IMR-90 (cell line): ENCODE data around the gene GJA4. TPM values are rescaled to one million over a fixed set of nuclear protein-coding genes. Genes with fewer than 3 reads are reported as not detected.

Experiments used
- ATAC-seq: fragments of 200-7000 bp; cut with Tn5 transposase; 2 replicates; pipeline ENCODE4 v1.9.1; 2020; ENCODE audit warnings: low read depth, mild to moderate bottlenecking, moderate library complexity
- BruUV-seq: library from RNA; stranded (reverse); fragments of 400-500 nt; replicated peaks from 2 replicates; lab custom pipeline; 2021; lab: Mats Ljungman, UMichigan
- CTCF ChIA-PET: fragments of 300-600 bp; formaldehyde crosslinking; extraction: SDS; loops from one replicate; lab custom pipeline; 2021; ENCODE audit warnings: antibody characterized with exemption; lab: Yijun Ruan, JAX
- POLR2A ChIA-PET: fragments of 300-600 bp; sonication (Branson Sonifier 250); formaldehyde crosslinking; loops from one replicate; lab custom pipeline; 2022; ENCODE audit warnings: antibody characterized with exemption; ENCODE audit not compliant: unreplicated experiment; lab: Charles Lee
- DNase-seq: peaks from one replicate; pipeline ENCODE4 v3.0.0; 2013
- H2AFZ ChIP-seq: replicated peaks from 2 replicates; pipeline ENCODE3; 2013; ENCODE audit warnings: low read length, mild to moderate bottlenecking; ENCODE audit not compliant: poor library complexity
- H2AK5ac ChIP-seq: 2 replicates; pipeline ENCODE4 v1.6.1; 2013; ENCODE audit warnings: low read depth, low read length, inconsistent platforms
- H2AK9ac ChIP-seq: replicated peaks from 2 replicates; pipeline ENCODE3; 2013; ENCODE audit warnings: mild to moderate bottlenecking, low read depth, low read length, moderate library complexity; ENCODE audit not compliant: poor library complexity
- H2BK120ac ChIP-seq: 2 replicates; pipeline ENCODE4 v1.6.1; 2013; ENCODE audit warnings: low read depth, low read length, inconsistent platforms
- H2BK15ac ChIP-seq: 3 replicates; pipeline ENCODE4 v1.6.1; 2013; ENCODE audit warnings: low read depth, low read length, inconsistent platforms
- H2BK20ac ChIP-seq: 2 replicates; pipeline ENCODE4 v1.6.1; 2013; ENCODE audit warnings: low read depth, mild to moderate bottlenecking, inconsistent platforms, low read length, moderate library complexity
- H2BK5ac ChIP-seq: 2 replicates; pipeline ENCODE4 v1.6.1; 2013; ENCODE audit warnings: mild to moderate bottlenecking, low read depth, low read length, inconsistent platforms; ENCODE audit not compliant: poor library complexity, severe bottlenecking
- H3K14ac ChIP-seq: replicated peaks from 2 replicates; pipeline ENCODE4 v1.6.1; 2013; ENCODE audit warnings: low read depth, low read length, inconsistent platforms
- H3K18ac ChIP-seq: 2 replicates; pipeline ENCODE4 v1.6.1; 2013; ENCODE audit warnings: low read depth, low read length, control low read depth
- H3K23ac ChIP-seq: 2 replicates; pipeline ENCODE4 v1.6.1; 2013; ENCODE audit warnings: low read depth, low read length, inconsistent platforms
- H3K27ac ChIP-seq: 2 replicates; pipeline ENCODE4 v1.5.1; 2013; ENCODE audit warnings: mild to moderate bottlenecking, control low read depth, low read length; ENCODE audit not compliant: insufficient read depth
- H3K27me3 ChIP-seq: 2 replicates; pipeline ENCODE4 v1.6.1; 2013; ENCODE audit warnings: low read length; ENCODE audit not compliant: control insufficient read depth, insufficient read depth
- H3K36me3 ChIP-seq: 2 replicates; pipeline ENCODE4 v1.6.1; 2013; ENCODE audit warnings: low read length, mixed read lengths; ENCODE audit not compliant: control insufficient read depth, insufficient read depth
- H3K4ac ChIP-seq: 2 replicates; pipeline ENCODE4 v1.6.1; 2013; ENCODE audit warnings: low read depth, low read length, inconsistent platforms
- H3K4me1 ChIP-seq: 2 replicates; pipeline ENCODE4 v1.6.1; 2013; ENCODE audit warnings: low read length, mixed read lengths; ENCODE audit not compliant: control insufficient read depth, insufficient read depth
- H3K4me2 ChIP-seq: 2 replicates; pipeline ENCODE4 v1.6.1; 2013; ENCODE audit warnings: low read depth, mild to moderate bottlenecking, control low read depth, low read length, moderate library complexity
- H3K4me3 ChIP-seq: 2 replicates; pipeline ENCODE4 v1.5.1; 2013; ENCODE audit warnings: low read depth, mild to moderate bottlenecking, control low read depth, low read length, moderate library complexity; ENCODE audit not compliant: insufficient read depth
- H3K56ac ChIP-seq: 2 replicates; pipeline ENCODE4 v1.6.1; 2013; ENCODE audit warnings: low read length, inconsistent platforms; ENCODE audit not compliant: insufficient read depth; ENCODE audit errors: extremely low read depth
- H3K79me1 ChIP-seq, 2 experiments: 2 replicates each; pipeline ENCODE4 v1.6.1; 2013; ENCODE audit warnings: low read length in 2 of 2, inconsistent platforms in 1 of 2, low read depth in 1 of 2
- H3K9ac ChIP-seq: 2 replicates; pipeline ENCODE4 v1.6.1; 2013; ENCODE audit warnings: low read depth, low read length, control low read depth
- H3K9me1 ChIP-seq: 2 replicates; pipeline ENCODE4 v1.6.1; 2013; ENCODE audit warnings: low read length, inconsistent platforms; ENCODE audit not compliant: insufficient read depth
- H3K9me3 ChIP-seq: 2 replicates; pipeline ENCODE4 v1.6.1; 2013; ENCODE audit warnings: low read length; ENCODE audit not compliant: control insufficient read depth, insufficient read depth
- H4K20me1 ChIP-seq: 2 replicates; pipeline ENCODE4 v1.6.1; 2013; ENCODE audit warnings: low read length, inconsistent platforms; ENCODE audit not compliant: insufficient read depth
- H4K5ac ChIP-seq: 2 replicates; pipeline ENCODE4 v1.6.1; 2013; ENCODE audit warnings: mild to moderate bottlenecking, low read depth, low read length, control low read depth
- H4K8ac ChIP-seq, 2 experiments: 2 replicates each; pipeline ENCODE4 v1.6.1; 2013; ENCODE audit warnings: low read depth in 2 of 2, low read length in 2 of 2, control low read depth in 1 of 2, inconsistent platforms in 1 of 2
- H4K91ac ChIP-seq: 2 replicates; pipeline ENCODE4 v1.6.1; 2013; ENCODE audit warnings: low read depth, low read length, inconsistent platforms; ENCODE audit not compliant: insufficient read depth
- BHLHE40 ChIP-seq: fragments of 150-350 bp; IDR thresholded peaks from 2 replicates; pipeline ENCODE4 v1.6.1; 2016; ENCODE audit warnings: mild to moderate bottlenecking, low read depth, low read length
- CEBPB ChIP-seq: IDR thresholded peaks from 2 replicates; pipeline ENCODE4 v1.6.1; 2012; ENCODE audit warnings: low read depth, low read length, improper control_type of control experiment
- CHD1 ChIP-seq: IDR thresholded peaks from 2 replicates; pipeline ENCODE4 v1.6.1; 2012; ENCODE audit warnings: low read depth, low read length, improper control_type of control experiment
- CTCF ChIP-seq: conservative IDR thresholded peaks from 2 replicates; pipeline ENCODE4 v1.5.1; 2012; ENCODE audit warnings: mild to moderate bottlenecking, low read depth, low read length, improper control_type of control experiment
- MAFK ChIP-seq: IDR thresholded peaks from 2 replicates; pipeline ENCODE4 v1.6.1; 2012; ENCODE audit warnings: low read depth, low read length, improper control_type of control experiment
- MAZ ChIP-seq: IDR thresholded peaks from 2 replicates; pipeline ENCODE4 v1.6.1; 2012; ENCODE audit warnings: low read depth, mild to moderate bottlenecking, low read length, improper control_type of control experiment, moderate library complexity, borderline replicate concordance
- MXI1 ChIP-seq: IDR thresholded peaks from 2 replicates; pipeline ENCODE4 v1.6.1; 2012; ENCODE audit warnings: low read depth, mild to moderate bottlenecking, low read length, moderate library complexity, borderline replicate concordance
- NFE2L2 ChIP-seq: fragments of 150-350 bp; IDR thresholded peaks from 2 replicates; pipeline ENCODE4 v1.6.1; 2016; ENCODE audit warnings: low read depth, mild to moderate bottlenecking, low read length
- POLR2A ChIP-seq: IDR thresholded peaks from 2 replicates; pipeline ENCODE4 v1.6.1; 2012; ENCODE audit warnings: mild to moderate bottlenecking, low read depth, low read length
- RAD21 ChIP-seq: IDR thresholded peaks from 2 replicates; pipeline ENCODE4 v1.6.1; 2012; ENCODE audit warnings: low read length, improper control_type of control experiment
- RCOR1 ChIP-seq: IDR thresholded peaks from 2 replicates; pipeline ENCODE4 v1.6.1; 2012; ENCODE audit warnings: mild to moderate bottlenecking, low read length, improper control_type of control experiment; ENCODE audit not compliant: insufficient replicate concordance
- RFX5 ChIP-seq: IDR thresholded peaks from 2 replicates; pipeline ENCODE4 v1.8.0; 2012; ENCODE audit warnings: low read depth, mild to moderate bottlenecking, low read length, moderate library complexity
- SMC3 ChIP-seq: fragments of 150-350 bp; IDR thresholded peaks from 2 replicates; pipeline ENCODE4 v1.6.1; 2016; ENCODE audit warnings: low read depth, mild to moderate bottlenecking, antibody characterized with exemption, low read length, moderate library complexity
- USF2 ChIP-seq: fragments of 150-350 bp; IDR thresholded peaks from 2 replicates; pipeline ENCODE4 v1.6.1; 2017; ENCODE audit warnings: mild to moderate bottlenecking, antibody characterized with exemption, low read length, low read depth
- WGBS, 2 experiments: methylation state at CpG; one replicate each; pipeline versions ENCODE4 v1.1.5 to v1.1.7; 2013; ENCODE audit warnings: missing lambda C conversion rate in 2 of 2; ENCODE audit not compliant: insufficient read length in 1 of 2; ENCODE audit errors: extremely low coverage in 2 of 2; 5-methylcytosine and 5-hydroxymethylcytosine counted together
- dilution Hi-C: fragments of 300-500 bp; cut with HindIII; formaldehyde crosslinking; loops from one replicate; pipeline ENCODE4 v1.14.3; 2018; ENCODE audit warnings: low sequenced_read_pairs; ENCODE audit not compliant: unreplicated experiment
- in situ Hi-C: fragments of 300-500 bp; cut with MboI; formaldehyde crosslinking; loops from 3 replicates; pipeline ENCODE4 v1.14.3; 2019; ENCODE audit warnings: low sequenced_read_pairs, inconsistent platforms, mixed read lengths
- intact Hi-C: fragments of 100-400 bp; cut with micrococcal nuclease; formaldehyde crosslinking; loops from 2 replicates; pipeline ENCODE4 v1.10.0; 2022
- polyA plus RNA-seq, 3 experiments: library from polyadenylated mRNA; depleted of rRNA; stranded (reverse); fragments of >200 nt; gene quantifications; 2 replicates each; pipeline ENCODE4 v1.2.3, GENCODE V29; 2012; ENCODE audit warnings: low replicate concordance in 1 of 3
- total RNA-seq: library from RNA; depleted of rRNA; stranded (reverse); fragments of >200 nt; gene quantifications from 2 replicates; pipeline ENCODE4 v1.2.3, GENCODE V29; 2012

Gene GJA4
- total and polyA plus RNA-seq, 2 of the 4 experiments (the other 2 are of a cell fraction), result not detected

GRCh38 chr1:34822202-34822601 is 29.4 kb downstream of the GJA4 start:
- Histone ChIP-seq H2BK120ac (no peak overlapping the region), H2BK15ac (no peak overlapping the region), H3K36me3 (no peaks in the 10 kb centered on the region), H3K23ac (no peak overlapping the region), H4K91ac (no peak overlapping the region), H3K18ac (no peak overlapping the region), H3K27me3 (no peaks in the 10 kb centered on the region), H2AK9ac (no peak overlapping the region), H4K20me1 (no peaks in the 10 kb centered on the region), H3K9ac (no peak overlapping the region), H3K9me3 (no peaks in the 10 kb centered on the region), H3K4me2 (no peak overlapping the region), H3K79me1 (no peaks in the 10 kb centered on the region), H3K9me1 (no peaks in the 10 kb centered on the region), H3K4me3 (no peak overlapping the region), H3K14ac (no peak overlapping the region), H2BK20ac (no peak overlapping the region), H3K56ac (no peak overlapping the region), H2AK5ac (no peak overlapping the region), H4K8ac (no peak overlapping the region), H3K27ac (no peak overlapping the region), H4K5ac (no peak overlapping the region), H3K4me1 (no peaks in the 10 kb centered on the region), H3K4ac (no peak overlapping the region), H2BK5ac (no peak overlapping the region), H2AFZ (no peak overlapping the region)
- POLR2A ChIA-PET, result no interaction called here
- no TSS peak for BruUV-seq
- TF ChIP-seq MAZ (no peak), SMC3 (no peak), CHD1 (no peak), MAFK (no peak), CEBPB (no peak), MXI1 (no peak), BHLHE40 (no peak), RAD21 (no peak), NFE2L2 (no peak), RCOR1 (no peak), RFX5 (no peak), USF2 (no peak), CTCF (no peak), POLR2A (no peak)
- ATAC-seq (no peak), DNase-seq (no peak)
- in situ Hi-C loops (no loop called here), dilution Hi-C loops (no loop called here), intact Hi-C loops (no loop called here)
- CTCF ChIA-PET, result no interaction called here
- WGBS, 2 experiments, result no CpG with 5 or more reads among the region's 3 CpGs
